Measurements from ENCODE around the gene BTBD10. TPM values are rescaled to one million over a fixed set of nuclear protein-coding genes. Genes with fewer than 3 reads are reported as not detected.

BTBD10 gene
- total RNA-seq, 2 donors from 2014 or later: 25.8 to 34.6 TPM

Other genes with a start within 250 kb of the BTBD10 start
- 10 to 100 TPM; 61.4 to 82.1 TPM for gene BMAL1, start 185.4 kb downstream of the BTBD10 start, total RNA-seq
- gene PTH, start 32.8 kb upstream of the BTBD10 start, total RNA-seq: not detected
- gene FAR1, start 205.4 kb upstream of the BTBD10 start, total RNA-seq: 10 to 100 TPM; 59.1 to 66.5 TPM

Measured in natural killer cell treated with Interleukin-12 subunit alpha and Interleukin-12 subunit beta and Interleukin-15 and Interleukin-18, amount 100 ng/mL, for 72 hours (primary cell).